Stimulated activated CD4-positive, alpha-beta T cell treated with anti-CD3 and anti-CD28 coated beads, Interleukin-2, amount 100 ng/mL, for 4 hours (primary cell): Measurements from ENCODE around the gene SLC22A5.
A peak's percentile ranks its signal among the peaks of the same experiment; 100 is the strongest.

ENCODE experiments used
- DNase-seq: peaks from one replicate; pipeline ENCODE4 v3.0.0-alpha.2; 2020; ENCODE audit warnings: low read depth

SLC22A5 gene

GRCh38 chr5:132365213-132365612, 4.3 kb upstream of the SLC22A5 start:
- DNase-seq, result no peak

- no peak for DNase-seq
Observed at GRCh38 chr5:132368186-132368585, 1.3 kb upstream of the SLC22A5 start.

GRCh38 chr5:132369007-132369473, 470 bp upstream of the SLC22A5 start:
- DNase-seq, result no peak

DNA sequence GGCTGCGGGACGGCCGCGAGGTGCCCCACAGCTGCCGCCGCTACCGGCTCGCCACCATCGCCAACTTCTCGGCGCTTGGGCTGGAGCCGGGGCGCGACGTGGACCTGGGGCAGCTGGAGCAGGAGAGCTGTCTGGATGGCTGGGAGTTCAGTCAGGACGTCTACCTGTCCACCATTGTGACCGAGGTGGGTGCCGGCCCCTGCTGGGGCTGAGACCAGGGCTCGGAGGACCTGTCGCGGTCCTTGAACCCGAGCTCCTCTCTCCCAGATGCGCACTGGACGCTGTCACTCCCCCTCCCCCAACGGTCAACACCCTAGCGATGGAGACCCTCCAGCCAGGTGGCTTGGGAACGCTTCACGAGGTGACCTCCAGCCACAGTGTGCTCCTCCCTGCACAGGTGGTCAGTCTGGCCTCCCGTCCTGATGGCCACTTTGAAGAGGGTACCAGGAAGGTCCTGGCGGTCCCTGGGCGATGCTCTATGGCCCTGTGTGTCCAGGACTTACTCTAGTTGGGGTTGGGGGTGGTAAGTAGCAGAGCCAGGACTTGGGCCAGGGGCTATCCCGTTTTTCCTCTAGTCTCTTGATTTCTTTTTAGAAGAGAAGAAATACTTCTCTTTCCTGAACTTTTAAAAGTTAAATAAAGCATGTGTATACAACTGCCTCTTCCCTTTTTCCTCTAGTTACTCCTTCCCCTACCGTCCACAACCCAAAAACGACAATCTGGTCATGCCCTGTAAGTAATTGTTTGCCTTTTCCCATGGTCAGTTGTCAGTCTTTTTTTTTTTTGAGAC, 866 bp downstream of the SLC22A5 start:
- no peak for DNase-seq

DNA sequence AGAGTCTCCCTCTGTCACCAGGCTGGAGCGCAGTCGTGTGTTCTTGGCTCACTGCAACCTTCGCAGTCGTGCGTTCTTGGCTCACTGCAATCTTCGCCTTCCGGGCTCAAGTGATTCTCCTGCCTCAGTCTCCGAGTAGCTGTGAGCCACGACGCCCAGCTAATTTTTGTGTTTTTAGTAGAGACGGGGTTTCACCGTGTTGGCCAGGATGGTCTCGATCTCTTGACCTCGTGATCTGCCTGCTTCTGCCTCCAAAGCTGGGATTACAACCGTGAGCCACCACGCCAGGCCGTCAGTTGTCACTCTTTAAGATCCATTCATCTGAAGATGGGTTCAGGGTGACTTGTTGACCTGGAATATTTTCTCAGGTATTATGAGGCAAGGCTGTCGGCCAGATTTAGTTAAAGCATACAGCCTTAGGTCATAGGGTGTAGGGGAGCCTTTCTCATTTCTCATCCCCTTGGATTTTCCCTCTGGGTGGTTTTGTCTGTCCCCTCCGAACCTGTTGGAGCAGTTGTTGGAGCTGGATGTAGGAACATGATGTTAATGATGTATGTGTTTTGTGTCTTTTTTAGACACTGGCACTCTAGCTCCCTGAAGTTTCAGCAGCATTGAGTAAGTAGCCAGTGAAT, 1.6 kb downstream of the SLC22A5 start:
- no peak for DNase-seq

DNA sequence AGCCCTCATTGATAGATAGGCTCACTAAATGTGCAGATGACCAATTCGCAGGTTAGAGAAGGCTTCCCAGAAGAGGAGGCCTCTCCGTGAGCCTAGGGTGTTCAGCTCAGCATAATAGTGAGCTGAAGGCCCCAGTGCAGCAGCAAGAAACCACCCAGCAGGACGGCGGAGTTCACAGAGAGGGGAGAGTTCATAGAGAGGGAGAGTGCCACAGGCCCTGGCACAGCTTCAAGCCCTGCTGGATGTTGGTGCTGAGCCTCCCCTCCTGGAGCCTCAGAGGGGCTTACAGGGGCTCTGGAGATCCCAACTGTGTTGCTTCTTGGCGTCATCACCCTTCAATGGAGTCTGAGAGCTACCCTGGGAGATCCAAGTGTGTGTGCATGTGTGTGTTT, 2.1 kb downstream of the SLC22A5 start:
- no peak for DNase-seq

- no peak for DNase-seq
Observed at GRCh38 chr5:132372127-132372526, 2.6 kb downstream of the SLC22A5 start.

DNA sequence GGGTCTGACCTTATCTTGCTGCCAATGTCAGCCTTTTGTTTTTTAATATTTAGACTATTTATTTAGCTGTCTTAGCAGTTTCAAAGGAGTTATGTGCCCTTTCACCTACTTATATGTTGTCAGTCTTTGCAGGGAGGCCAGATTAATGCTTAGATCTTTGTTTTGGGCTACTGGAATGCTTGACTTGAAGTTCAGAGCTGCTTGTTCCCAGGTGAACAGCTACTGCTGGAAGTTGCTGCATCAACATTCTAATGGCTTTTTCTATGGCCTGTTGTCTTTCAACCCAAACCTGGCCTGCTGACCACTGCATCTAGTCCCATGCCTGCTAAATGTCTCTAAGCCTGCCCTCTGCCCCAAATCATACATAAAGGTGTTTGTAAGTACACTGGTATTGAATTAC, 3.0 kb downstream of the SLC22A5 start:
- DNase-seq, result no peak

- DNase-seq, result no peak
Observed at GRCh38 chr5:132375957-132376356, 6.4 kb downstream of the SLC22A5 start.

- no peak for DNase-seq
Observed at GRCh38 chr5:132376694-132377641, 7.5 kb downstream of the SLC22A5 start.

- DNase-seq, result no peak
Observed at GRCh38 chr5:132377738-132378137, 8.2 kb downstream of the SLC22A5 start.

- DNase-seq, result no peak
Observed at GRCh38 chr5:132378580-132378979, 9.1 kb downstream of the SLC22A5 start.

- DNase-seq, result no peak
Observed at GRCh38 chr5:132380047-132380446, 10.5 kb downstream of the SLC22A5 start.

DNA sequence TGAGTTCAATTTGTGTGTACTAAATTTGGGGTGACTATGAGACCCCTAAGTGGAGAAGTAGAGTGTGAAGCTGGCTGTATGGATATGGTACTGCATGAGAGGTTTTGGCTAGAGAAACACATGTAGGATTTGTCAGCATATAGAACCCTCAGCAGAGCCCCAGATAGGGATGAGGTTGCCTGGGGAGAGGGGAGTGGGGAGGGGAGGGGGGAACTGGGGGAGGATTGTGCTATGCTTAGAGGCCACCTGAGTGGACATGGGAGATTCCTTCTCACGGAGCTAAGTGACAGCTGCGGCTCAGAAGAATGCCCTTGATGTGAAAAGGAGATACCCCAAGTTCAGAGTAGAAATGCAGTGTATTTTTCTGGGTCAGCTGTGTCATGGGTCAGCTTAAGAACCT, 11.2 kb downstream of the SLC22A5 start:
- no peak for DNase-seq

DNA sequence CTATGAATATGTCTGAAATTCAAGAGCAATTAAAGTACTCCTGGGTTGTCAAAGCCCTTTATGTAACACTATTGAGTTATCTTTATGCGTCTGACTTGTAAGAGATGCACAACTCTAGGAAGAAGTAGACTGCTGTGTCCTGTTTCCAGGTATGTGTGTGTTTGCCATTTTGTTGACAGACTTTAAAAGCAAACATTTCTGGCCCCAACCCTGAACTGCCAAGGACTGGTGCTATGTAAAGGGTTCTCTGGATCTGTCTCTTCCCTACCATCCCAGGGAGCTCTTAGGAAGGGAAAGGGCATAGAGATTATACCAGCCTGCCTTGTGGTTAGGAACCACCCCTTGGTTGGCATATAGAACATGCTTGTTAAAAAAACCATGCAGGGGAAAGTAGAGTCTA, 12.1 kb downstream of the SLC22A5 start:
- DNase-seq, result no peak

- no peak for DNase-seq
Observed at GRCh38 chr5:132383261-132383660, 13.8 kb downstream of the SLC22A5 start.

- DNase-seq, result no peak
Observed at GRCh38 chr5:132383984-132384383, 14.5 kb downstream of the SLC22A5 start.

DNA sequence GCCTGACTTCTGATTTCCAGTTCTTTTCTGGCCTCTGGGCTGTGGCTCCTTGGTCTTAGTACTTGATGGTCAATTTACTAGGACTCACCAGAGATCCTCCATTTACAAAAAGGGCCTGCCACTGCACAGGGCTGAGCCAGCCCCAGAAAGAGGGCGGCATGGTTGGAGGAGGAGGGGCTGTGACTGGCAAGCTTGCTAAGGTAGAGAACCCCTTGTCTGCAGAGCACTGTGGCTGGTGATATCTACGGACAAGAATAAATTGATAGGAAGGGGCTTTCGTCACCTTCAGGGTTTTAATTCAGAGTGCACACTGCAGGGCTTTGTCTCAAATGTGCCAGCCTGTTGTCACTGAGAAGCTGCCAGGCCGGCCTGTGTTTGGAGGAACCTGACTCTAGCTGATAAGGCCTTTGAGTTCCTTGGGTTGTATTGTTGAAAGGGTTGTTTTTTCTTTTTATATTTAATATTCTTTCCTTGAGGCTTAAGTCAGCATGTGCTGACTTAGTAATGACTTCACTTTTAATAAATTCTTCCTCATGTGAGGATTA, 15.1 kb downstream of the SLC22A5 start:
- no peak for DNase-seq

DNA sequence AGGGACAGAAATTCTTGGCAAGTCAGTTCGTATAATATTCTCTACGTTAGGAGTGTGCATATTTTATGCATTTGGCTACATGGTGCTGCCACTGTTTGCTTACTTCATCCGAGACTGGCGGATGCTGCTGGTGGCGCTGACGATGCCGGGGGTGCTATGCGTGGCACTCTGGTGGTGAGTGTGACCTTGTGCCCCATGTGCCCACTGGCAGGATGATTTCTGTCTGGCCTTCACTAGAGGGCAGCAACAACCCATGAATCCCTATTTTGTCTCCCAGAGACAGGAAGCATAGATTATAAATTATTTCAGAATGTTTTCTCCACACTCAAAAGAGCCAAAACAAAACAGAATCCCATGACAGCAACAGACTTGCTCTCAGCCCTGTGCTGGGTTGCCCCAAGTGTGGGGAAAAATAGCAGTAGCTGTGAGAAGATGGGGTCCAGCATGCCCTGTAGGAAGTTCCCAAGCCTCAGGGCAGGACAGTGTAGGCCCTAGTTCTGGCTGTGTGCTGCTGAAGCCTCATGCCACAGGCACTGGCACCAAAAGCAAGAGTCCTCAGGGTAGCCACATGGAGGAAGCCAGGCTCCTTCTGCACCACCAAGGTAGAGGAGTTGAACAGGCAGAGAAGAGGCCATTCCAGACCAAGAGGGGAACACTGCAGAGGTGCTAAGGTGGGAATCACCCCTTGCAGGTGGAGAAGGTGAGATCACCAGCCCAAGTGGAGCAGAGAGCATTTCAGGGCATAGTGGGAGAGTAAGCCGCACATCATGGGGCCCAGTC, 16.0 kb downstream of the SLC22A5 start:
- DNase-seq, result peak; percentile 50

DNA sequence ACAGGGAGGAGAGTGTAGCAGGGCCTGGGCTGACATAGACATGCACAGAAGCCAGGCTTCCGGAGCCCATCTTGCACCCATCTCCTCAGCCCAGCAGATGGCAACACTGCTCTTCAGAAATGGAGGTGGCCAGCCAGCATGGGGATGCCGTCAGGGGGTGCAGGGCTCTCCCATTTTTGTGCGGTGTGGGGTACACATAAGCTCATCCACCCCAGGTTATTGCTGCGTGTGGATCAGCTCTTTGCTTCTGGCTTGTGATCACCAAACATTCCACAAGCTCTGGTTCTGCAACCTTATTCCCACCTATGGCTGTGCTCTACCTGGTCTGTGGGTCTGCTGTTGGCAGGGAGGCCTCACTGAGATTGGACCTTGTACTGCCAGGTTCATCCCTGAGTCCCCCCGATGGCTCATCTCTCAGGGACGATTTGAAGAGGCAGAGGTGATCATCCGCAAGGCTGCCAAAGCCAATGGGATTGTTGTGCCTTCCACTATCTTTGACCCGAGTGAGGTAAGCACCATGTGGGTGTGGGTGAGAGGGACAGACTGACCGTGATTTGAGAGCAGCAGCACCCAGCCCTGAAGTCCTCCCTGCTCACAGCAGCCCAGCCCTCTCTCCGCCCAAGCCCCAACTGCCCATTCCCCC, 17.3 kb downstream of the SLC22A5 start:
- peak; percentile 65 for DNase-seq

- no peak for DNase-seq
Observed at GRCh38 chr5:132387640-132388117, 18.2 kb downstream of the SLC22A5 start.
